WTC11 (cell line): ENCODE data around the gene GCHFR. TPM values are rescaled to one million over a fixed set of nuclear protein-coding genes. Genes with fewer than 3 reads are reported as not detected.

Experiments
- ATAC-seq: fragments of 200-7000 bp; cut with Tn5 transposase; 2 replicates; pipeline ENCODE4 v1.10.0; 2021; ENCODE audit warnings: mild to moderate bottlenecking, moderate library complexity
- CTCF ChIA-PET: fragments of 300-600 bp; sonication (Branson Sonifier 250); formaldehyde crosslinking; loops from one replicate; lab custom pipeline; 2021; ENCODE audit warnings: antibody characterized with exemption; lab: Charles Lee
- POLR2A ChIA-PET: fragments of 350-600 bp; sonication (Branson Sonifier 250); formaldehyde crosslinking; loops from one replicate; lab custom pipeline; 2021; ENCODE audit warnings: antibody characterized with exemption; lab: Charles Lee
- DNase-seq: peaks from one replicate; pipeline ENCODE4 v3.0.0; 2021; ENCODE audit warnings: low spot score
- H3K27ac Mint-ChIP-seq: 2 replicates; pipeline ENCODE4 v1.8.0; 2021; ENCODE audit warnings: mixed read lengths
- H3K27me3 Mint-ChIP-seq: 2 replicates; pipeline ENCODE4 v1.8.0; 2021; ENCODE audit warnings: low read depth, mild to moderate bottlenecking, moderate library complexity, mixed read lengths
- H3K36me3 Mint-ChIP-seq: 2 replicates; pipeline ENCODE4 v1.8.0; 2021; ENCODE audit warnings: mixed read lengths
- H3K4me1 Mint-ChIP-seq: 2 replicates; pipeline ENCODE4 v1.8.0; 2022; ENCODE audit warnings: mixed read lengths
- H3K4me3 Mint-ChIP-seq: 2 replicates; pipeline ENCODE4 v1.8.0; 2021; ENCODE audit warnings: mild to moderate bottlenecking, moderate library complexity, mixed read lengths
- H3K9me3 Mint-ChIP-seq: 2 replicates; pipeline ENCODE4 v1.8.0; 2021; ENCODE audit warnings: mixed read lengths
- IRF2 ChIP-seq: sonication (generic); formaldehyde crosslinking; IDR thresholded peaks from 2 replicates; pipeline ENCODE4 v1.8.0; 2022; ENCODE audit warnings: low read depth, missing genetic modification reagents, borderline replicate concordance
- MXD4 ChIP-seq: fragments of 250-450 bp; sonication (Bioruptor Pico); IDR thresholded peaks from 2 replicates; pipeline ENCODE4 v1.8.0; 2021; ENCODE audit warnings: mild to moderate bottlenecking, moderate library complexity, borderline replicate concordance
- PRRX2 ChIP-seq: fragments of 250-450 bp; sonication (Bioruptor Pico); IDR thresholded peaks from 2 replicates; pipeline ENCODE4 v1.8.0; 2021; ENCODE audit warnings: mild to moderate bottlenecking
- ZNF219 ChIP-seq: sonication (generic); formaldehyde crosslinking; IDR thresholded peaks from 2 replicates; pipeline ENCODE4 v1.8.0; 2023; ENCODE audit warnings: missing genetic modification reagents, mild to moderate bottlenecking, borderline replicate concordance
- total RNA-seq: library from RNA; stranded (reverse); gene quantifications from 3 replicates; pipeline ENCODE4 v1.2.3, GENCODE V29; 2021
- TF ChIP-seq, protein P1 (sequence below): sonication (generic); formaldehyde crosslinking; IDR thresholded peaks from 2 replicates; pipeline ENCODE4 v1.8.0; 2022; ENCODE audit warnings: missing genetic modification reagents
- TF ChIP-seq, protein P2 (sequence below): sonication (generic); formaldehyde crosslinking; IDR thresholded peaks from 2 replicates; pipeline ENCODE4 v1.8.1; 2022; ENCODE audit warnings: missing genetic modification reagents, borderline replicate concordance
- TF ChIP-seq, protein P3 (sequence below): sonication (generic); formaldehyde crosslinking; IDR thresholded peaks from 2 replicates; pipeline ENCODE4 v1.8.0; 2023; ENCODE audit warnings: missing genetic modification reagents, mild to moderate bottlenecking, borderline replicate concordance
- TF ChIP-seq, protein P4 (sequence below): fragments of 250-450 bp; sonication (Bioruptor Pico); IDR thresholded peaks from 2 replicates; pipeline ENCODE4 v1.9.0; 2021; ENCODE audit warnings: mild to moderate bottlenecking
- TF ChIP-seq, protein P5 (sequence below): sonication (generic); formaldehyde crosslinking; IDR thresholded peaks from 2 replicates; pipeline ENCODE4 v1.8.1; 2023; ENCODE audit warnings: mild to moderate bottlenecking, missing genetic modification reagents
- TF ChIP-seq, protein P6 (sequence below): fragments of 250-450 bp; sonication (Bioruptor Pico); IDR thresholded peaks from 2 replicates; pipeline ENCODE4 v1.9.0; 2021; ENCODE audit warnings: mild to moderate bottlenecking, borderline replicate concordance
- TF ChIP-seq, protein P7 (sequence below): fragments of 200-600 bp; IDR thresholded peaks from 2 replicates; pipeline ENCODE4 v1.8.0; 2022; ENCODE audit warnings: antibody characterized with exemption
- TF ChIP-seq, protein P8 (sequence below): sonication (generic); formaldehyde crosslinking; IDR thresholded peaks from 2 replicates; pipeline ENCODE4 v1.8.0; 2022; ENCODE audit warnings: mild to moderate bottlenecking, missing genetic modification reagents
- TF ChIP-seq, protein P9 (sequence below): sonication (generic); formaldehyde crosslinking; IDR thresholded peaks from 2 replicates; pipeline ENCODE4 v1.8.1; 2022; ENCODE audit warnings: low read depth, mild to moderate bottlenecking, moderate library complexity, missing genetic modification reagents, borderline replicate concordance

Gene GCHFR
- total RNA-seq, 1 experiment from 2014 or later, result 42.3 TPM

DNA sequence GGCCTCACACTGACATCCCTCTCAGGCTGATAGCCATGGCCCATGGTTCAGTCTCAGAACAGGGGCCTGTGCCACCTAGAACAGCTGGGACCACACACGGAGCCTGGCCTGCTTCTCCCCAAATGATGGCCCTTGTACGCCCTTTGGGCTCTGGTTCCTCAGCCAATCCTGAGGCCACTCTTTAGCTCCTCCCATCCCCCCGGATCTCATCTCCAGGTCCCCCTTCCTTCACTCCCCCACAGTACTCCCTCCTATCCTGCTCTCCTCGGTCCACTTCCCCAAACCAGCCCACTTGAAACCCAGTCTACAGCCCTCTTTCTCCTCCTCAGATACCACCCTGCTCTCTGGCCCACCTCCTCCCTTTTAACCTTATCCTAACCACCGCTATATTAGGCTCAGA lies 25.3 kb downstream of the GCHFR start (continued):
- TF ChIP-seq, protein P1, sequence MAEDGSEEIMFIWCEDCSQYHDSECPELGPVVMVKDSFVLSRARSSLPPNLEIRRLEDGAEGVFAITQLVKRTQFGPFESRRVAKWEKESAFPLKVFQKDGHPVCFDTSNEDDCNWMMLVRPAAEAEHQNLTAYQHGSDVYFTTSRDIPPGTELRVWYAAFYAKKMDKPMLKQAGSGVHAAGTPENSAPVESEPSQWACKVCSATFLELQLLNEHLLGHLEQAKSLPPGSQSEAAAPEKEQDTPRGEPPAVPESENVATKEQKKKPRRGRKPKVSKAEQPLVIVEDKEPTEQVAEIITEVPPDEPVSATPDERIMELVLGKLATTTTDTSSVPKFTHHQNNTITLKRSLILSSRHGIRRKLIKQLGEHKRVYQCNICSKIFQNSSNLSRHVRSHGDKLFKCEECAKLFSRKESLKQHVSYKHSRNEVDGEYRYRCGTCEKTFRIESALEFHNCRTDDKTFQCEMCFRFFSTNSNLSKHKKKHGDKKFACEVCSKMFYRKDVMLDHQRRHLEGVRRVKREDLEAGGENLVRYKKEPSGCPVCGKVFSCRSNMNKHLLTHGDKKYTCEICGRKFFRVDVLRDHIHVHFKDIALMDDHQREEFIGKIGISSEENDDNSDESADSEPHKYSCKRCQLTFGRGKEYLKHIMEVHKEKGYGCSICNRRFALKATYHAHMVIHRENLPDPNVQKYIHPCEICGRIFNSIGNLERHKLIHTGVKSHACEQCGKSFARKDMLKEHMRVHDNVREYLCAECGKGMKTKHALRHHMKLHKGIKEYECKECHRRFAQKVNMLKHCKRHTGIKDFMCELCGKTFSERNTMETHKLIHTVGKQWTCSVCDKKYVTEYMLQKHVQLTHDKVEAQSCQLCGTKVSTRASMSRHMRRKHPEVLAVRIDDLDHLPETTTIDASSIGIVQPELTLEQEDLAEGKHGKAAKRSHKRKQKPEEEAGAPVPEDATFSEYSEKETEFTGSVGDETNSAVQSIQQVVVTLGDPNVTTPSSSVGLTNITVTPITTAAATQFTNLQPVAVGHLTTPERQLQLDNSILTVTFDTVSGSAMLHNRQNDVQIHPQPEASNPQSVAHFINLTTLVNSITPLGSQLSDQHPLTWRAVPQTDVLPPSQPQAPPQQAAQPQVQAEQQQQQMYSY (CRISPR knock-in tag), result no peak
- no peak for TF ChIP-seq MXD4 (CRISPR knock-in tag)
- TF ChIP-seq, protein P2, sequence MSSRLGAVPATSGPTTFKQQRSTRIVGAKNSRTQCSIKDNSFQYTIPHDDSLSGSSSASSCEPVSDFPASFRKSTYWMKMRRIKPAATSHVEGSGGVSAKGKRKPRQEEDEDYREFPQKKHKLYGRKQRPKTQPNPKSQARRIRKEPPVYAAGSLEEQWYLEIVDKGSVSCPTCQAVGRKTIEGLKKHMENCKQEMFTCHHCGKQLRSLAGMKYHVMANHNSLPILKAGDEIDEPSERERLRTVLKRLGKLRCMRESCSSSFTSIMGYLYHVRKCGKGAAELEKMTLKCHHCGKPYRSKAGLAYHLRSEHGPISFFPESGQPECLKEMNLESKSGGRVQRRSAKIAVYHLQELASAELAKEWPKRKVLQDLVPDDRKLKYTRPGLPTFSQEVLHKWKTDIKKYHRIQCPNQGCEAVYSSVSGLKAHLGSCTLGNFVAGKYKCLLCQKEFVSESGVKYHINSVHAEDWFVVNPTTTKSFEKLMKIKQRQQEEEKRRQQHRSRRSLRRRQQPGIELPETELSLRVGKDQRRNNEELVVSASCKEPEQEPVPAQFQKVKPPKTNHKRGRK (CRISPR knock-in tag), result no peak

DNA sequence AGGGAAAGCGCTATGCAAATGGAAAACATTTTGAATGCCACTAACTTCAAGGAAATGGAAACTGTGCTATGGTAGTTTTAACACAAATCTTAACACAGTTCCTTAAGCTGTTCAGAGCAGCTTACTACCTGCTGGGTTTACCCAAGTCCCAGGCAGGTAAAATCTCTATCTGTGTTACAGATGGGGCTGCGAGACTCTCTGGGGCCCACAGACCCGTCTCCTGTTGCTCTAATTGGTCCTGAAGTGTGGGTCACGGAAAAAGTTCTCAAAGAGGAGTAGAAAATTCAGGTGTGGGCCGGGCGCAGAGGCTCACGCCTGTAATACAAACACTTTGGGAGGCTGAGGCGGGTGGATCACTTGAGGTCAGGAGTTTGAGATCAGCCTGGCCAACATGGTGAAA lies 26.1 kb downstream of the GCHFR start:
- peaks cover 10% of the 10 kb centered on the region for H3K36me3 Mint-ChIP-seq
- H3K4me3 Mint-ChIP-seq, result no peak overlapping the region
- ChIA-PET POLR2A (no interaction called here), CTCF (interaction anchor here (0.6 to 2.2 kb wide), 7 partner anchors 43 to 200 kb away, joined by 3 to 9 read pairs (median 4); partner anchors contain the start of genes SPINT1 and VPS18)
- no peaks in the 10 kb centered on the region for H3K27me3 Mint-ChIP-seq
- no peak for ATAC-seq
- H3K4me1 Mint-ChIP-seq, result peaks cover 55% of the 10 kb centered on the region
- no peak for DNase-seq
- H3K27ac Mint-ChIP-seq, result peak overlapping the region; percentile 34
- no peak for TF ChIP-seq PRRX2
- TF ChIP-seq, protein P3, sequence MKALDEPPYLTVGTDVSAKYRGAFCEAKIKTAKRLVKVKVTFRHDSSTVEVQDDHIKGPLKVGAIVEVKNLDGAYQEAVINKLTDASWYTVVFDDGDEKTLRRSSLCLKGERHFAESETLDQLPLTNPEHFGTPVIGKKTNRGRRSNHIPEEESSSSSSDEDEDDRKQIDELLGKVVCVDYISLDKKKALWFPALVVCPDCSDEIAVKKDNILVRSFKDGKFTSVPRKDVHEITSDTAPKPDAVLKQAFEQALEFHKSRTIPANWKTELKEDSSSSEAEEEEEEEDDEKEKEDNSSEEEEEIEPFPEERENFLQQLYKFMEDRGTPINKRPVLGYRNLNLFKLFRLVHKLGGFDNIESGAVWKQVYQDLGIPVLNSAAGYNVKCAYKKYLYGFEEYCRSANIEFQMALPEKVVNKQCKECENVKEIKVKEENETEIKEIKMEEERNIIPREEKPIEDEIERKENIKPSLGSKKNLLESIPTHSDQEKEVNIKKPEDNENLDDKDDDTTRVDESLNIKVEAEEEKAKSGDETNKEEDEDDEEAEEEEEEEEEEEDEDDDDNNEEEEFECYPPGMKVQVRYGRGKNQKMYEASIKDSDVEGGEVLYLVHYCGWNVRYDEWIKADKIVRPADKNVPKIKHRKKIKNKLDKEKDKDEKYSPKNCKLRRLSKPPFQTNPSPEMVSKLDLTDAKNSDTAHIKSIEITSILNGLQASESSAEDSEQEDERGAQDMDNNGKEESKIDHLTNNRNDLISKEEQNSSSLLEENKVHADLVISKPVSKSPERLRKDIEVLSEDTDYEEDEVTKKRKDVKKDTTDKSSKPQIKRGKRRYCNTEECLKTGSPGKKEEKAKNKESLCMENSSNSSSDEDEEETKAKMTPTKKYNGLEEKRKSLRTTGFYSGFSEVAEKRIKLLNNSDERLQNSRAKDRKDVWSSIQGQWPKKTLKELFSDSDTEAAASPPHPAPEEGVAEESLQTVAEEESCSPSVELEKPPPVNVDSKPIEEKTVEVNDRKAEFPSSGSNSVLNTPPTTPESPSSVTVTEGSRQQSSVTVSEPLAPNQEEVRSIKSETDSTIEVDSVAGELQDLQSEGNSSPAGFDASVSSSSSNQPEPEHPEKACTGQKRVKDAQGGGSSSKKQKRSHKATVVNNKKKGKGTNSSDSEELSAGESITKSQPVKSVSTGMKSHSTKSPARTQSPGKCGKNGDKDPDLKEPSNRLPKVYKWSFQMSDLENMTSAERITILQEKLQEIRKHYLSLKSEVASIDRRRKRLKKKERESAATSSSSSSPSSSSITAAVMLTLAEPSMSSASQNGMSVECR, result no peak
- TF ChIP-seq IRF2 (CRISPR knock-in tag), result no peak
- TF ChIP-seq, protein P4, sequence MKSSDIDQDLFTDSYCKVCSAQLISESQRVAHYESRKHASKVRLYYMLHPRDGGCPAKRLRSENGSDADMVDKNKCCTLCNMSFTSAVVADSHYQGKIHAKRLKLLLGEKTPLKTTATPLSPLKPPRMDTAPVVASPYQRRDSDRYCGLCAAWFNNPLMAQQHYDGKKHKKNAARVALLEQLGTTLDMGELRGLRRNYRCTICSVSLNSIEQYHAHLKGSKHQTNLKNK, result no peak
- TF ChIP-seq, protein P5, sequence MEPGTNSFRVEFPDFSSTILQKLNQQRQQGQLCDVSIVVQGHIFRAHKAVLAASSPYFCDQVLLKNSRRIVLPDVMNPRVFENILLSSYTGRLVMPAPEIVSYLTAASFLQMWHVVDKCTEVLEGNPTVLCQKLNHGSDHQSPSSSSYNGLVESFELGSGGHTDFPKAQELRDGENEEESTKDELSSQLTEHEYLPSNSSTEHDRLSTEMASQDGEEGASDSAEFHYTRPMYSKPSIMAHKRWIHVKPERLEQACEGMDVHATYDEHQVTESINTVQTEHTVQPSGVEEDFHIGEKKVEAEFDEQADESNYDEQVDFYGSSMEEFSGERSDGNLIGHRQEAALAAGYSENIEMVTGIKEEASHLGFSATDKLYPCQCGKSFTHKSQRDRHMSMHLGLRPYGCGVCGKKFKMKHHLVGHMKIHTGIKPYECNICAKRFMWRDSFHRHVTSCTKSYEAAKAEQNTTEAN (CRISPR knock-in tag), result no peak
- TF ChIP-seq, protein P6, sequence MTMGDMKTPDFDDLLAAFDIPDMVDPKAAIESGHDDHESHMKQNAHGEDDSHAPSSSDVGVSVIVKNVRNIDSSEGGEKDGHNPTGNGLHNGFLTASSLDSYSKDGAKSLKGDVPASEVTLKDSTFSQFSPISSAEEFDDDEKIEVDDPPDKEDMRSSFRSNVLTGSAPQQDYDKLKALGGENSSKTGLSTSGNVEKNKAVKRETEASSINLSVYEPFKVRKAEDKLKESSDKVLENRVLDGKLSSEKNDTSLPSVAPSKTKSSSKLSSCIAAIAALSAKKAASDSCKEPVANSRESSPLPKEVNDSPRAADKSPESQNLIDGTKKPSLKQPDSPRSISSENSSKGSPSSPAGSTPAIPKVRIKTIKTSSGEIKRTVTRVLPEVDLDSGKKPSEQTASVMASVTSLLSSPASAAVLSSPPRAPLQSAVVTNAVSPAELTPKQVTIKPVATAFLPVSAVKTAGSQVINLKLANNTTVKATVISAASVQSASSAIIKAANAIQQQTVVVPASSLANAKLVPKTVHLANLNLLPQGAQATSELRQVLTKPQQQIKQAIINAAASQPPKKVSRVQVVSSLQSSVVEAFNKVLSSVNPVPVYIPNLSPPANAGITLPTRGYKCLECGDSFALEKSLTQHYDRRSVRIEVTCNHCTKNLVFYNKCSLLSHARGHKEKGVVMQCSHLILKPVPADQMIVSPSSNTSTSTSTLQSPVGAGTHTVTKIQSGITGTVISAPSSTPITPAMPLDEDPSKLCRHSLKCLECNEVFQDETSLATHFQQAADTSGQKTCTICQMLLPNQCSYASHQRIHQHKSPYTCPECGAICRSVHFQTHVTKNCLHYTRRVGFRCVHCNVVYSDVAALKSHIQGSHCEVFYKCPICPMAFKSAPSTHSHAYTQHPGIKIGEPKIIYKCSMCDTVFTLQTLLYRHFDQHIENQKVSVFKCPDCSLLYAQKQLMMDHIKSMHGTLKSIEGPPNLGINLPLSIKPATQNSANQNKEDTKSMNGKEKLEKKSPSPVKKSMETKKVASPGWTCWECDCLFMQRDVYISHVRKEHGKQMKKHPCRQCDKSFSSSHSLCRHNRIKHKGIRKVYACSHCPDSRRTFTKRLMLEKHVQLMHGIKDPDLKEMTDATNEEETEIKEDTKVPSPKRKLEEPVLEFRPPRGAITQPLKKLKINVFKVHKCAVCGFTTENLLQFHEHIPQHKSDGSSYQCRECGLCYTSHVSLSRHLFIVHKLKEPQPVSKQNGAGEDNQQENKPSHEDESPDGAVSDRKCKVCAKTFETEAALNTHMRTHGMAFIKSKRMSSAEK (CRISPR knock-in tag), result no peak
- TF ChIP-seq, protein P7, sequence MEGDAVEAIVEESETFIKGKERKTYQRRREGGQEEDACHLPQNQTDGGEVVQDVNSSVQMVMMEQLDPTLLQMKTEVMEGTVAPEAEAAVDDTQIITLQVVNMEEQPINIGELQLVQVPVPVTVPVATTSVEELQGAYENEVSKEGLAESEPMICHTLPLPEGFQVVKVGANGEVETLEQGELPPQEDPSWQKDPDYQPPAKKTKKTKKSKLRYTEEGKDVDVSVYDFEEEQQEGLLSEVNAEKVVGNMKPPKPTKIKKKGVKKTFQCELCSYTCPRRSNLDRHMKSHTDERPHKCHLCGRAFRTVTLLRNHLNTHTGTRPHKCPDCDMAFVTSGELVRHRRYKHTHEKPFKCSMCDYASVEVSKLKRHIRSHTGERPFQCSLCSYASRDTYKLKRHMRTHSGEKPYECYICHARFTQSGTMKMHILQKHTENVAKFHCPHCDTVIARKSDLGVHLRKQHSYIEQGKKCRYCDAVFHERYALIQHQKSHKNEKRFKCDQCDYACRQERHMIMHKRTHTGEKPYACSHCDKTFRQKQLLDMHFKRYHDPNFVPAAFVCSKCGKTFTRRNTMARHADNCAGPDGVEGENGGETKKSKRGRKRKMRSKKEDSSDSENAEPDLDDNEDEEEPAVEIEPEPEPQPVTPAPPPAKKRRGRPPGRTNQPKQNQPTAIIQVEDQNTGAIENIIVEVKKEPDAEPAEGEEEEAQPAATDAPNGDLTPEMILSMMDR, result no peak
- TF ChIP-seq, protein P8, sequence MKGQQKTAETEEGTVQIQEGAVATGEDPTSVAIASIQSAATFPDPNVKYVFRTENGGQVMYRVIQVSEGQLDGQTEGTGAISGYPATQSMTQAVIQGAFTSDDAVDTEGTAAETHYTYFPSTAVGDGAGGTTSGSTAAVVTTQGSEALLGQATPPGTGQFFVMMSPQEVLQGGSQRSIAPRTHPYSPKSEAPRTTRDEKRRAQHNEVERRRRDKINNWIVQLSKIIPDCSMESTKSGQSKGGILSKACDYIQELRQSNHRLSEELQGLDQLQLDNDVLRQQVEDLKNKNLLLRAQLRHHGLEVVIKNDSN (CRISPR knock-in tag), result no peak
- no peak for TF ChIP-seq ZNF219 (CRISPR knock-in tag)
- TF ChIP-seq, protein P9, sequence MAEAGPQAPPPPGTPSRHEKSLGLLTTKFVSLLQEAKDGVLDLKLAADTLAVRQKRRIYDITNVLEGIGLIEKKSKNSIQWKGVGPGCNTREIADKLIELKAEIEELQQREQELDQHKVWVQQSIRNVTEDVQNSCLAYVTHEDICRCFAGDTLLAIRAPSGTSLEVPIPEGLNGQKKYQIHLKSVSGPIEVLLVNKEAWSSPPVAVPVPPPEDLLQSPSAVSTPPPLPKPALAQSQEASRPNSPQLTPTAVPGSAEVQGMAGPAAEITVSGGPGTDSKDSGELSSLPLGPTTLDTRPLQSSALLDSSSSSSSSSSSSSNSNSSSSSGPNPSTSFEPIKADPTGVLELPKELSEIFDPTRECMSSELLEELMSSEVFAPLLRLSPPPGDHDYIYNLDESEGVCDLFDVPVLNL, result no peak
- H3K9me3 Mint-ChIP-seq, result no peaks in the 10 kb centered on the region
